Loucy (cell line): ENCODE data around the gene TCOF1.

Experiments used
- EZH2phosphoT487 ChIP-seq: fragments of 200-600 bp; IDR thresholded peaks from 2 replicates; pipeline ENCODE4 v1.6.1; 2018; ENCODE audit warnings: antibody characterized with exemption, mild to moderate bottlenecking, moderate library complexity, borderline replicate concordance
- TF ChIP-seq, protein P1 (sequence below): fragments of 200-600 bp; sonication (generic); conservative IDR thresholded peaks from 2 replicates; pipeline ENCODE4 v1.5.1; 2014; ENCODE audit warnings: mild to moderate bottlenecking, antibody characterized with exemption, low read length

DNA sequence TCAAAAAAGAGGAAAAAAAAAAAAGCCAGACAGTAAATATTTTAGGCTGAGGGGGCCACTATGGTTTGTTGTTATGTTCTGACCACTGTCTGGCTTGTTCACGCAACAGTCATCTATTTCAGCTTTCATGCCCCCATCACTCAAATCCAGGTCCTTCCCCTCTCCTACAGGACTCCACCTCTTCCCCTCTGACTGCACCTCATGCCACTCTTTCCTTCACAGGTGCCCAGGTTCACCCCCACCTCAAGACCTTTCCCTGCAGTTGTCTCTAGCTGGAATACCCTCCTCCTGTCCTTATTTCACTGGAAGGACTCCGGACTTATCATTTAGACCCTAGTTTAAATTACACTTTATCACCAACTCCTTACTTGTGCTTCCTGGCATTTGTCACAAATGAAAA, 88.6 kb downstream of the TCOF1 start:
- TF ChIP-seq, protein P1, sequence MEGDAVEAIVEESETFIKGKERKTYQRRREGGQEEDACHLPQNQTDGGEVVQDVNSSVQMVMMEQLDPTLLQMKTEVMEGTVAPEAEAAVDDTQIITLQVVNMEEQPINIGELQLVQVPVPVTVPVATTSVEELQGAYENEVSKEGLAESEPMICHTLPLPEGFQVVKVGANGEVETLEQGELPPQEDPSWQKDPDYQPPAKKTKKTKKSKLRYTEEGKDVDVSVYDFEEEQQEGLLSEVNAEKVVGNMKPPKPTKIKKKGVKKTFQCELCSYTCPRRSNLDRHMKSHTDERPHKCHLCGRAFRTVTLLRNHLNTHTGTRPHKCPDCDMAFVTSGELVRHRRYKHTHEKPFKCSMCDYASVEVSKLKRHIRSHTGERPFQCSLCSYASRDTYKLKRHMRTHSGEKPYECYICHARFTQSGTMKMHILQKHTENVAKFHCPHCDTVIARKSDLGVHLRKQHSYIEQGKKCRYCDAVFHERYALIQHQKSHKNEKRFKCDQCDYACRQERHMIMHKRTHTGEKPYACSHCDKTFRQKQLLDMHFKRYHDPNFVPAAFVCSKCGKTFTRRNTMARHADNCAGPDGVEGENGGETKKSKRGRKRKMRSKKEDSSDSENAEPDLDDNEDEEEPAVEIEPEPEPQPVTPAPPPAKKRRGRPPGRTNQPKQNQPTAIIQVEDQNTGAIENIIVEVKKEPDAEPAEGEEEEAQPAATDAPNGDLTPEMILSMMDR = no peak
- no peak for TF ChIP-seq EZH2phosphoT487
